GM23338 (cell line): ENCODE measurements around the gene DEFB114. TPM values are rescaled to one million over a fixed set of nuclear protein-coding genes. Genes with fewer than 3 reads are reported as not detected.
A peak's percentile ranks its signal among the peaks of the same experiment; 100 is the strongest.

Experiments
- ATAC-seq: fragments of 200-7000 bp; cut with Tn5 transposase; 3 replicates; pipeline ENCODE4 v1.9.1; 2020
- DNase-seq: peaks from one replicate; pipeline ENCODE4 v3.0.0-alpha.2; 2015; ENCODE audit warnings: low spot score
- H2AFZ ChIP-seq: fragments of 200-600 bp; sonication (generic); 2 replicates; pipeline ENCODE4 v1.8.0; 2016; ENCODE audit warnings: antibody characterized with exemption, mild to moderate bottlenecking, moderate library complexity
- H3F3A ChIP-seq: fragments of 200-600 bp; sonication (generic); replicated peaks from 2 replicates; pipeline ENCODE4 v1.8.0; 2017; ENCODE audit warnings: antibody characterized with exemption, mixed run types, low read depth
- H3K27ac ChIP-seq: fragments of 200-600 bp; sonication (generic); 2 replicates; pipeline ENCODE4 v1.6.1; 2016; ENCODE audit warnings: low read depth
- H3K27me3 ChIP-seq: fragments of 200-600 bp; sonication (generic); 2 replicates; pipeline ENCODE4 v1.8.0; 2016; ENCODE audit warnings: mild to moderate bottlenecking, mixed run types, moderate library complexity; ENCODE audit not compliant: insufficient read depth
- H3K36me3 ChIP-seq: fragments of 200-600 bp; sonication (generic); 2 replicates; pipeline ENCODE4 v1.8.0; 2016; ENCODE audit warnings: mild to moderate bottlenecking; ENCODE audit not compliant: insufficient read depth
- H3K4me1 ChIP-seq: fragments of 200-600 bp; sonication (generic); 2 replicates; pipeline ENCODE4 v1.8.0; 2016; ENCODE audit warnings: mild to moderate bottlenecking, moderate library complexity; ENCODE audit not compliant: insufficient read depth
- H3K4me2 ChIP-seq: fragments of 200-600 bp; sonication (generic); 2 replicates; pipeline ENCODE4 v1.7.1; 2017; ENCODE audit warnings: mixed run types
- H3K4me3 ChIP-seq: fragments of 200-600 bp; sonication (generic); 2 replicates; pipeline ENCODE4 v1.6.1; 2016; ENCODE audit warnings: mixed run types
- H3K79me2 ChIP-seq: fragments of 200-600 bp; sonication (generic); replicated peaks from 2 replicates; pipeline ENCODE4 v1.8.0; 2017; ENCODE audit warnings: mild to moderate bottlenecking; ENCODE audit not compliant: insufficient read depth
- H3K9me2 ChIP-seq: fragments of 200-600 bp; sonication (generic); 2 replicates; pipeline ENCODE4 v1.8.0; 2017; ENCODE audit not compliant: insufficient read depth
- H4K20me1 ChIP-seq: fragments of 200-600 bp; sonication (generic); replicated peaks from 2 replicates; pipeline ENCODE4 v1.8.0; 2017; ENCODE audit warnings: mild to moderate bottlenecking; ENCODE audit not compliant: insufficient read depth
- H3K27ac Mint-ChIP-seq: 2 replicates; pipeline ENCODE4 v1.8.0; 2020; ENCODE audit warnings: inconsistent platforms, mild to moderate bottlenecking, moderate library complexity, mixed read lengths
- H3K27me3 Mint-ChIP-seq: 3 replicates; pipeline ENCODE4 v1.8.0; 2022; ENCODE audit warnings: low read depth, mild to moderate bottlenecking, moderate library complexity, mixed read lengths, inconsistent platforms; ENCODE audit not compliant: insufficient read depth, poor library complexity
- H3K36me3 Mint-ChIP-seq: 3 replicates; pipeline ENCODE4 v1.8.0; 2021; ENCODE audit warnings: low read depth, mild to moderate bottlenecking, inconsistent platforms, moderate library complexity, mixed read lengths
- H3K4me1 Mint-ChIP-seq: 3 replicates; pipeline ENCODE4 v1.8.0; 2020; ENCODE audit warnings: mild to moderate bottlenecking, inconsistent platforms, mixed read lengths
- H3K4me3 Mint-ChIP-seq: 3 replicates; pipeline ENCODE4 v1.8.0; 2021; ENCODE audit warnings: moderate library complexity, mild to moderate bottlenecking, inconsistent platforms, mixed read lengths
- H3K9me3 Mint-ChIP-seq: 3 replicates; pipeline ENCODE4 v1.8.0; 2020; ENCODE audit warnings: moderate library complexity, mild to moderate bottlenecking, inconsistent platforms, mixed read lengths
- CTCF ChIP-seq, 2 experiments: fragments of 200-600 bp in 1 of 2; sonication (generic) in 1 of 2; conservative IDR thresholded peaks; 2 replicates each; pipeline versions ENCODE4 v1.5.1 to v1.6.1; 2016 to 2017; ENCODE audit warnings: antibody characterized with exemption in 2 of 2, low read depth in 2 of 2, mild to moderate bottlenecking in 2 of 2, moderate library complexity in 1 of 2
- EZH2 ChIP-seq: fragments of 200-600 bp; sonication (generic); IDR thresholded peaks from one replicate; pipeline ENCODE4 v1.8.0; 2017; ENCODE audit warnings: antibody characterized with exemption, mild to moderate bottlenecking, low read depth; ENCODE audit not compliant: unreplicated experiment
- EZH2phosphoT487 ChIP-seq: fragments of 200-600 bp; sonication (generic); IDR thresholded peaks from one replicate; pipeline ENCODE4 v1.8.1; 2018; ENCODE audit warnings: antibody characterized with exemption; ENCODE audit not compliant: unreplicated experiment
- JUNB ChIP-seq: IDR thresholded peaks from one replicate; pipeline ENCODE4 v1.6.1; 2016; ENCODE audit warnings: antibody characterized with exemption; ENCODE audit not compliant: unreplicated experiment
- NANOG ChIP-seq: IDR thresholded peaks from 2 replicates; pipeline ENCODE4 v1.6.1; 2016; ENCODE audit warnings: antibody characterized with exemption, borderline replicate concordance
- STAT1 ChIP-seq: IDR thresholded peaks from one replicate; pipeline ENCODE4 v1.6.1; 2016; ENCODE audit warnings: antibody characterized with exemption; ENCODE audit not compliant: unreplicated experiment
- ZNF462 ChIP-seq: fragments of 250-450 bp; sonication (Bioruptor Pico); IDR thresholded peaks from 2 replicates; pipeline ENCODE4 v1.5.0; 2020; ENCODE audit warnings: mild to moderate bottlenecking, moderate library complexity
- polyA plus RNA-seq: library from polyadenylated mRNA; unstranded; fragments of >200 nt; fragmentation: Nextera tagmentation; extraction: Ambion mirVana; gene quantifications from 2 replicates; pipeline ENCODE4 v1.2.1, GENCODE V29; 2016
- total RNA-seq: library from RNA; depleted of rRNA; stranded (reverse); fragments of >200 nt; shearing (Covaris generic); gene quantifications from 2 replicates; pipeline ENCODE4 v1.2.3, GENCODE V29; 2014
- TF ChIP-seq, protein P1 (sequence below): IDR thresholded peaks from one replicate; pipeline ENCODE4 v1.6.1; 2018; ENCODE audit warnings: antibody characterized with exemption; ENCODE audit not compliant: unreplicated experiment

Gene DEFB114
- total and polyA plus RNA-seq, 2 experiments from 2014 or later = not detected

- H3K9me3 Mint-ChIP-seq = no peaks in the 10 kb centered on the region; the same call in 2 of the 3 replicates
- H3K27ac ChIP-seq = no peak overlapping the region
- H3K27ac Mint-ChIP-seq = no peak overlapping the region
- H3K9me2 ChIP-seq = no peaks in the 10 kb centered on the region
- no peaks in the 10 kb centered on the region for H3K79me2 ChIP-seq
- peaks cover 20% of the 10 kb centered on the region for H3K4me1 Mint-ChIP-seq
- 0 out of 2 replicates have a peak, but pooled peaks cover 4% of the 10 kb centered on the region for H3F3A ChIP-seq
- peak; percentile 77 for DNase-seq
- no peaks in the 10 kb centered on the region for H3K27me3 Mint-ChIP-seq
- no peak for TF ChIP-seq NANOG
- TF ChIP-seq, protein P1, sequence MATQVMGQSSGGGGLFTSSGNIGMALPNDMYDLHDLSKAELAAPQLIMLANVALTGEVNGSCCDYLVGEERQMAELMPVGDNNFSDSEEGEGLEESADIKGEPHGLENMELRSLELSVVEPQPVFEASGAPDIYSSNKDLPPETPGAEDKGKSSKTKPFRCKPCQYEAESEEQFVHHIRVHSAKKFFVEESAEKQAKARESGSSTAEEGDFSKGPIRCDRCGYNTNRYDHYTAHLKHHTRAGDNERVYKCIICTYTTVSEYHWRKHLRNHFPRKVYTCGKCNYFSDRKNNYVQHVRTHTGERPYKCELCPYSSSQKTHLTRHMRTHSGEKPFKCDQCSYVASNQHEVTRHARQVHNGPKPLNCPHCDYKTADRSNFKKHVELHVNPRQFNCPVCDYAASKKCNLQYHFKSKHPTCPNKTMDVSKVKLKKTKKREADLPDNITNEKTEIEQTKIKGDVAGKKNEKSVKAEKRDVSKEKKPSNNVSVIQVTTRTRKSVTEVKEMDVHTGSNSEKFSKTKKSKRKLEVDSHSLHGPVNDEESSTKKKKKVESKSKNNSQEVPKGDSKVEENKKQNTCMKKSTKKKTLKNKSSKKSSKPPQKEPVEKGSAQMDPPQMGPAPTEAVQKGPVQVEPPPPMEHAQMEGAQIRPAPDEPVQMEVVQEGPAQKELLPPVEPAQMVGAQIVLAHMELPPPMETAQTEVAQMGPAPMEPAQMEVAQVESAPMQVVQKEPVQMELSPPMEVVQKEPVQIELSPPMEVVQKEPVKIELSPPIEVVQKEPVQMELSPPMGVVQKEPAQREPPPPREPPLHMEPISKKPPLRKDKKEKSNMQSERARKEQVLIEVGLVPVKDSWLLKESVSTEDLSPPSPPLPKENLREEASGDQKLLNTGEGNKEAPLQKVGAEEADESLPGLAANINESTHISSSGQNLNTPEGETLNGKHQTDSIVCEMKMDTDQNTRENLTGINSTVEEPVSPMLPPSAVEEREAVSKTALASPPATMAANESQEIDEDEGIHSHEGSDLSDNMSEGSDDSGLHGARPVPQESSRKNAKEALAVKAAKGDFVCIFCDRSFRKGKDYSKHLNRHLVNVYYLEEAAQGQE = no peak
- peak in 1 of 2 experiments; percentile 66; a peak in 3 of 4 replicates for TF ChIP-seq CTCF (conservative IDR thresholded peaks at IDR 0.05; ENCODE audit: low read depth in 2 of 2)
- no peak for TF ChIP-seq EZH2phosphoT487
- TF ChIP-seq JUNB = no peak
- peak; percentile 69; the same call in 1 of the 2 replicates for TF ChIP-seq ZNF462
- TF ChIP-seq STAT1 = no peak
- TF ChIP-seq EZH2 = no peak
- no peak overlapping the region for H3K4me2 ChIP-seq
- no peak overlapping the region for H3K4me3 ChIP-seq
- H3K4me1 ChIP-seq = peaks cover 7% of the 10 kb centered on the region
- H3K36me3 ChIP-seq = no peaks in the 10 kb centered on the region
- ATAC-seq = peak; percentile 97
- H3K36me3 Mint-ChIP-seq = no peaks in the 10 kb centered on the region
- H3K27me3 ChIP-seq = no peaks in the 10 kb centered on the region
- H2AFZ ChIP-seq = no peak overlapping the region
- no peak overlapping the region for H3K4me3 Mint-ChIP-seq
- H4K20me1 ChIP-seq = no peaks in the 10 kb centered on the region
These were observed 40.1 kb downstream of the DEFB114 start for GRCh38 chr6:49923826-49924225.
